T-helper 2 cell treated with Interferon-gamma antibody and Interleukin-4, amounts not matched to agents 100 ng/mL and 5 ng/mL, for 36 hours (primary cell): ENCODE results near the gene PTPRN2. TPM values are rescaled to one million over a fixed set of nuclear protein-coding genes. Genes with fewer than 3 reads are reported as not detected.
"Not testable (repeated sequence)": the region's sequence is repeated elsewhere in the genome, so short reads cannot be mapped to it uniquely, and the experiment has no call there.

Source experiments
- intact Hi-C: fragments of 100-400 bp; cut with micrococcal nuclease; formaldehyde crosslinking; loops from one replicate; pipeline ENCODE4 v1.15.1; 2023
- total RNA-seq: library from RNA; stranded (reverse); gene quantifications from 2 replicates; pipeline ENCODE4 v1.2.3, GENCODE V29; 2022

Gene PTPRN2
- total RNA-seq, 1 donor from 2014 or later = 5.1 TPM

DNA sequence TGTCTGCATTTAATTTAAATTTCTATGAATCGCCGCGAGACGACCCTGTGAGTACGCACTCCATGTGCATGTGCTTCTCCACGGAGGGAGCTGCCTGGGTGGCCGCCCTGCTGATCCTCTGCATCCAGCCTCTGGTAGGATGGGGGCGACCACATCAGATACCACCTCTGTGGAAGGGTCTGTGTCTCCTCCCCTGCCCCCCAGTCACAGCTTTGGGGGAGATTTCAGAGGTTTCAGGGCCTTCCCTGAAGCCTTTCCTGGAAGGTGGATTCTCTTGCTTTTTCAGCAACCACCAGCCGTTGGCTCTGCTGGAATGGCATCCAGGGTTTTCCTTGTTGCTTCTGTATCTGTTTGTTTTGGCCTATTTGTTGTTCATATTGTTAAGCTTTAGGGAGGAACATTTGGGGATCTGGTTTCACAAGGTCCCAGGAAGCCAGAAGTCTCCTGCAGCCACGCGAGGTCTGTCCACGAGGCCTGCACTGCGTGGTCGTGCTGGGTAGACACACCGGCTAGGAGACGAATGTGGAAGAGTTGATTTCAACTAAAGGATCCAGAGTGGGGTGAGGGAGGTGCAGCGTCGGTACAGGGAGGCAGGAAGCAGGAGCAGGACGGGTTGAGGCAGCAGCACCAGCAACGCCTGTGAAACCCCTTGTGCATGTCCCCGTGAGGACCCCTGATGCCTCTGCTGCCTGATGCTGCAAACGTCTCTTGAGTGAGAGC is 329.1 kb downstream of the PTPRN2 start:
- intact Hi-C loops = no loop called here

DNA sequence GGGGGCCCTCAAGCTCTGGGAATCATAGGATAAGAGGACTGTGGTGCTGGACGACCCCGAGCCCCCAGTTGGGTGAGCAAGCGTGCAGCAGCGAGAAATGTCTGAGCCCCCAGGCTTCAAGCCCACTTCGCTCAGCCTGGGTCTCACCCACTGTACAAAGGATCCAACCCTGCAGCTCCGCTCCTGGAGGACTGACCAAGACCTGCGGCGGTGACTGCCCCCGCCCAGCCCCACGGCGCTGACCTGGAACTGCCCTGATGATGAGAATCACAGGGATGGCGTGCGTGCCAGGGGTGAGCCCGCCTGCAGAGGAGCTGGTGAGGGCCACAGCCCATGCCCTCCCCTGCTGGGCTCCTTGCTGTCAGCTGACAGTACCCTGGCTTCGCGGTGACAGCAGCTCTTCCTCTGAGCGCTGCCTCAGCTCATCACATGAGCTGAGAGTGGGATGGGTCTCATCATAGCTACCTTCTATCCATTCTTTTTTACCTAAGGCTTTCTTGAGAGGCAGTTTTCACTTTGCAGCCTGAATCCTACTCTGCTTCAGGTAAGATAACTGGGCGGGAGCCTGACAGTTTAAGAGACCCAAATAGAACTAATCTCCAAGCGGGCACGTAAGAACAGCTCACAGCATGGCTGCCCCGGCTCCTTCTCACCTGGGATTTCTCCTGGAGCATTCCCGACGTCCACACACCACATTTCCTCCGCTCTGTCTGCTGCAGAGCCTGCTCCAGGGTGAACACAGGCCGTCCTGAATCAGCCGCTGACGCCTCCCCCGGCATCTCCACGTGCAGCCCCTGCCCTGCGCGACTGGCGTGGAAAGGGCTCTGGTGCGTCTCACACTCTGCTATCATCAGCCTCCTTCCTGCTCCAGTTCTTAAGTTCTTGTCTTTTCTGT is 329.9 kb downstream of the PTPRN2 start:
- intact Hi-C loops = no loop called here

DNA sequence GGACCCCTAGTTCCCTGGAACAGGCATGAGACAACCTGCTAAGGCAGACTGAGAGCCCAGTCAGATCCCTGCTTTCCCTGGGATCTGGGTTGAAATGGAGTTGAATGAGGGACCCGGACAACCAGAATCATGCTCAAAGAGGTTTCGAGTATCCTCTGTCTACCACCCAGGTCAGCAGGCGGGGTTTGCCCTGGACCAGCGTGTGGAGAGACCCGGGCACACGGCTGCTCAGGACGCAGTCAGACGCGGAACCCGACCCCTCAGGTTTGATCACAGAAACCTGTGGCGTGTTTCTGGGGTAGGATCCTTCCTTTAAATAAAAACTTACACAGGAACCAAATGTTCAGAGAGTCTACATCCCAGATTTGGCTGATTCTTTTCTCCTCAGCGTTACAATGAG is 330.6 kb downstream of the PTPRN2 start:
- intact Hi-C loops = no loop called here

- intact Hi-C loops = no loop called here
Observed at GRCh38 chr7:158256091-158256816, 331.4 kb downstream of the PTPRN2 start.

- intact Hi-C loops = no loop called here
Observed at GRCh38 chr7:158255558-158255957, 332.1 kb downstream of the PTPRN2 start.

DNA sequence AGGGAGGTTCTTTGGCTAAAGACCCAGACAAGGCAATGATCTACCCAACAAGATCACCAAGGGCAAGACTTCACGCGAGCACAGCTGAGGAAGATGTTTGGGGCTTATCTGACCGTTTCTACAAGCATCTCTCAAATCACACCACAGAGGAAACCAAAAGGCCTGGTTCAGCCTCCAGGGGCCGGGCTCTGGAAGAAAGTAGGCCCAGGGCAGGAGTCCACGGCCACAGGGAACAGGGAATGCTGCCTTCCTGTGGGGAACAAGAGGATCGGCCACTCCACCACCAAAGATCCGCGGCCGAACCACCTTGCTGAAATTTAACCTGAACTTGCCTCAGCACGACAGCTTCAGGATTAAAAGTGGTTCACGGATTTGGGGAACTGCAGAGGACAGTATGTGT is 332.5 kb downstream of the PTPRN2 start:
- intact Hi-C loops = no loop called here

DNA sequence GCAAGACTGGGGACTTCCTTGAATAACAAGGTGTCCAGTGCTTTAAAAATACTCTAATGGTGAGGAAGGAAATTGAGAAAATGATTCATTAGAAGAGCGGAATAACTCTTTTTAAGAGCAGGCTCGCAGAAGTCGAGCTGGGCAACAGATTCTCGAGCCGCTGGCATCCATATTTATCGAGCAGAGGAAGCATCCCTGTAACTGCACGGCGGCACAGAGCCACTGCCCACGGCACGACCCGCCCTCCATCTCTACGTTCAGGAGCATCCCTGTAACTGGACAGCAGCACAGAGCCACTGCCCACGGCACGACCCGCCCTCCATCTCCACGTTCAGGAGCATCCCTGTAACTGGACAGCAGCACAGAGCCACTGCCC is 334.0 kb downstream of the PTPRN2 start:
- intact Hi-C loops = not testable (repeated sequence)

DNA sequence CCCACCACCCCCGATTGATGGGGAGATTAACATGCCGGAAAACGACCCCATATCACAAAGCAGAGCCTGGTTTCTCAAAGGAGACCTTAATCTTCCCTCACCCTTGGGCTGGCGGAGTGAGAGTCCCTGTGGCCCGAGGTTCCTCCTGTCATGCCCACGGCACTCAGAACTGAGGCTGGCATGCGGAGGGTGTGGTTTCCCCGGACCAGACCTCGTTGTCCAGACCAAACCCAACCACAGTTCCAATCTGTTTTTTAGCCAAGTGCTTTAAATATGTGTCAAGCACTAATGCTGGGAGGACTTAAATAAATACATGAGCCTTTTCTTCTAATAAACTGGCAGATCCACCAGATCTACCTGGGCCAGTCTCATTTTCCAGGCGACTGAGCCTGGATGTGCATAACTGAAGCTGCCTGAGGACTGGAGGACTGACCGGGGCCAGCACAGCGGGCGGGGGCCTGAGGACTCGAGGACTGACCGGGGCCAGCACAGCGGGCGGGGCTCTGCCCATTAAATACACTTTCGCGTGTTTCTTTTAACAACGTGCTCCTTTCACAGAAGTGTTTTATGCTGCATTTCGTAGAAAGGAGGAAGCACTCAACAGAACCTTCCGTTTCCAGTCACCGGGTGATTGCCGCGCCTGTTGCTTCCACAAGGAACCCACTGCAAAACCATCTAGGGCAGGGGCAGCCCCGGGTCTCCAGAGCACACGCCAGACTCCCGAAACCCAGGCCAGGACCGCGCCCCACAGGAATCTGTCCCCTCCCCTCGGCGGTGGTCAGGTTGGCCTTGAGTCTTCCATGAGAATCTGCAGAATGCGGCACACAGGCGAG is 334.6 kb downstream of the PTPRN2 start:
- intact Hi-C loops = no loop called here

GRCh38 chr7:158252081-158252836 is 335.4 kb downstream of the PTPRN2 start:
- intact Hi-C loops = no loop called here

DNA sequence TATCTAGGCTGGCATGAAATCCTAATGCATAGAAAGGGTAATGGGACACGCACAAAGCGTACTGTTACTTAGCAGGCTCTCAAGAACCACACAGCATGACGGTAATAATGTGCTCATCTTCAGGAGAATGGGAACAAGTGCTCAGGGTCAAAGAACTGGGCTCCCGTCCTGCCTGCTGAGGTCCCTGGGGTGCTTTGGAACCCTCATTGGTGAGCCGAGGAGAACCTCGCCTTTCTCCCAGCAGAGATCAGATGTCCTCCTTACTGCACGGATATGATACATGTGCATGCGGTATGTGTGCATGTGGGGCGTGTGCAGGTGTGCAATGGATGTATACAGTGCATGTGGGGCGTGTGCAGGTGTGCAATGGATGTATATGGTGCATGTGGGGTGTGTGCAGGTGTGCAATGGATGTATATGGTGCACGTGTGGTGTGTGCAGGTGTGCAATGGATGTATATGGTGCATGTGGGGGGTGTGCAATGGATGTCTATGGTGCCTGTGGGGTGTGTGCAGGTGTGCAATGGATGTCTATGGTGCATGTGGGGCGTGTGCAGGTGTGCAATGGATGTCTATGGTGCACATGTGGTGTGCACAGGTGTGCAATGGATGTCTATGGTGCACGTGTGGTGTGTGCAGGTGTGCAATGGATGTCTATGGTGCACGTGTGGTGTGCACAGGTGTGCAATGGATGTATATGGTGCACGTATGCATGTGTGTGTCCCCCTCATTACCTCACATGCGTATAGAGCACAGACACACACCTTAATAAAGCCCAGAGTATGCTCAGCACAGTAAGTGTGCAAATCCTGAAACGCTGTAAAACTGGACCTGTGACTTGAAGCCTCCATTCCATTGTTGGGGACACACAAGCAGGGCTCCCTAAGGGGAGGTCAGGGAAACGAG is 336.3 kb downstream of the PTPRN2 start:
- intact Hi-C loops = no loop called here

DNA sequence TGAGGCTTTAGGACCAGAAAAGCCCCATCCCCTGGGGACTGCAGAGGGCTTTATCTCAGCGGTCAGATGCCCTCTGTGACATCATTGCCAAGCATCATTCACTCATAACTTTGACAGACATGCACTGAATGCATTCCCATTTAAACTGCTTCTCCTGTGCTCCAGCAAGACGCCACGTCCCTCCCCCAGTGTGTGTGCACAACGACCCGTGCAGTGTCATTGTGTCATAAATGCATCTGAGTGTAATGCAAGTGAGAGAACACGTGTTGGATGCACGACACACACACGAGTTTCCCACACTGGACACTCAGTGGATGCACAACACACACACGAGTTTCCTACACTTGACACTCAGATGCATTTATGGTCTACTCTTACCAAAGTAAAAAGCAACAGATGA is 337.9 kb downstream of the PTPRN2 start:
- intact Hi-C loops = no loop called here

- intact Hi-C loops = no loop called here
Observed at GRCh38 chr7:158248816-158249215, 338.8 kb downstream of the PTPRN2 start.

DNA sequence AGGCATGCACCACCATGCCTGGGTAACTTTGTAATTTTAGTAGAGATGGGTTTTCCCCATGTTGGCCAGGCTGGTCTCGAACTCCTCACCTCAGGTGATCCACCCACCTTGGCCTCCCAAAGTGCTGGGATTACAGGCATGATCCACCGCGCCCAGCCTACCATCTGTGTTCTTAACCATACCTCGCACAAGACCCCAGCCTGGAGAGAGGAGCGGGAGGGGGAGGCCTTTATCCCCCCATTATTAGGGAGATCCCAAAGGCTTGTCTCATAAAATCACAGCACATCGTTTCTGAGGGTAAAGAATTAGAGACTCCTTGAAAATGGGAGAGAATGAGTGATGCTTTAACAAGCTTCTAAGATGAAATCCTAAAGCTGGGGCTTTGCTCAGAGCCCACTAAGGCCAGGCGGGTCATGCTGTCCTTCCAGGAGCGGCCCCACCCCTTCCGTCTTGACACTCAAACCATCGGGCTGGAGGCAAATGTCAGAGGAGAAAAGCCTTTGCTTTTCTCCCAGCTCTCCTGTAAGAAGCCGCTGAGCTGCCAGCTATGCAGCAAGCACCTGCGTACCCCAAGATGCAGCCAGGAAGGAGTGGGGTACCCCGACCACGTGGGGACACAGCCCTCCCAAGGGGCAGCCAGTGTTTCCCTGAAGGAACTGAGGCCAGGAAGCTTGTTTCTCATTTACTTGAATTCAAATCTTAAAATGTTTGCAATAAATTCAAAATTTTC is 339.7 kb downstream of the PTPRN2 start:
- intact Hi-C loops = no loop called here

- intact Hi-C loops = no loop called here
Observed at GRCh38 chr7:158246960-158247673, 340.5 kb downstream of the PTPRN2 start.

- intact Hi-C loops = no loop called here
Observed at GRCh38 chr7:158246272-158246959, 341.2 kb downstream of the PTPRN2 start.

DNA sequence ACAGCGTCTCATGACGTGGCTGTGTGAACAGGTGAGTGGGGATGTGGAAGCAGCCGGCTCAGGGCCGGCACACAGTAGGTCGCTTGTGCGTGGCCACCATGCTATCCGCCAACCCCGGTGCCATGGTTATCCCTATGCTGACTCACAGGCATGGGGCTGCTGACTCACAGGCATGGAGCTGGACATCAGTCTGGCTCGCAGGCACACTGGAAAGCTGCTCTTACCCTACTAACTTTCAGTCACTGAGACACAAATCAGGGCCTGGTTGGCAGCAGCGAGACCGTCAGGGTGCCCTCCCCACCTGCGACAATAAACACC is 341.9 kb downstream of the PTPRN2 start:
- intact Hi-C loops = no loop called here

GRCh38 chr7:158244873-158245723 is 342.5 kb downstream of the PTPRN2 start:
- intact Hi-C loops = no loop called here
